NCI-H146 (cell line): ENCODE measurements around the gene COL20A1.

Experiments
- DNase-seq: peaks from one replicate; lab custom pipeline; 2025; lab: John Stamatoyannopoulos, UW

The COL20A1 gene

GRCh38 chr20:63362436-63363009, 69.5 kb downstream of the COL20A1 start:
- DNase-seq, result no peak

- DNase-seq, result no peak
Observed at GRCh38 chr20:63363013-63363957, 70.3 kb downstream of the COL20A1 start.

- DNase-seq, result no peak
Observed at GRCh38 chr20:63363981-63364561, 71.1 kb downstream of the COL20A1 start.

GRCh38 chr20:63364801-63365585, 72.0 kb downstream of the COL20A1 start:
- DNase-seq, result no peak

- DNase-seq, result no peak
Observed at GRCh38 chr20:63365601-63366389, 72.8 kb downstream of the COL20A1 start.

- DNase-seq, result no peak
Observed at GRCh38 chr20:63366390-63367365, 73.7 kb downstream of the COL20A1 start.

- no peak for DNase-seq
Observed at GRCh38 chr20:63367446-63368055, 74.6 kb downstream of the COL20A1 start.

- no peak for DNase-seq
Observed at GRCh38 chr20:63368151-63368550, 75.2 kb downstream of the COL20A1 start.

GRCh38 chr20:63369024-63369530, 76.1 kb downstream of the COL20A1 start:
- DNase-seq, result no peak

- no peak for DNase-seq
Observed at GRCh38 chr20:63369724-63370617, 77.0 kb downstream of the COL20A1 start.

- no peak for DNase-seq
Observed at GRCh38 chr20:63370618-63371187, 77.7 kb downstream of the COL20A1 start.

- no peak for DNase-seq
Observed at GRCh38 chr20:63371291-63371865, 78.4 kb downstream of the COL20A1 start.

GRCh38 chr20:63372971-63373885, 80.2 kb downstream of the COL20A1 start:
- DNase-seq, result no peak

- DNase-seq, result no peak
Observed at GRCh38 chr20:63373996-63374395, 81.0 kb downstream of the COL20A1 start.

- no peak for DNase-seq
Observed at GRCh38 chr20:63374504-63374903, 81.5 kb downstream of the COL20A1 start.

GRCh38 chr20:63375438-63375837, 82.5 kb downstream of the COL20A1 start:
- no peak for DNase-seq
